NK-92 (cell line): Measurements from ENCODE around the gene LRCH1.

ENCODE experiments used
- DNase-seq: peaks from one replicate; lab custom pipeline; 2025; ENCODE audit not compliant: unreplicated experiment; lab: John Stamatoyannopoulos, UW

Gene LRCH1

GRCh38 chr13:46531953-46532352 lies 21.0 kb upstream of the LRCH1 start:
- no peak for DNase-seq

- no peak for DNase-seq
Measured at GRCh38 chr13:46535002-46535401, 18.0 kb upstream of the LRCH1 start.

GRCh38 chr13:46535825-46536224 lies 17.1 kb upstream of the LRCH1 start:
- no peak for DNase-seq

DNA sequence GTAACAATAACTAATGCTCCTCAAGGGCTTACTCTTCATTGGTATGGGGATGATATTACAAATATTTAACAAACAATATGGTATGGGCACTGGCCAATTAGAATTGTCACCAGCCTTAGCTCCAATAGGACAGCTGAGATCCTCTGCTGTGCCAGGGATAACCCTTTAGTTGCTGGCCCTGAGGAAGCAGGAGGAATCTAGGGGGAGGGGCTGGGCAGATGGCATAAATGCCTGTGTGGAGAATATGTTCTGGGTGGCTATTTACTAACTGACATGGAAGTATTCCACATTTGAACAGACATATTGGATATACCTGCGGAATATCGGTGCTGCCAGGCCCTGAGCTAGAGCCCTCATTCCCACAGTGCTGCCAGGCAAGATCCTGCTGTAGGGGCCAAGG lies 16.6 kb upstream of the LRCH1 start:
- no peak for DNase-seq

DNA sequence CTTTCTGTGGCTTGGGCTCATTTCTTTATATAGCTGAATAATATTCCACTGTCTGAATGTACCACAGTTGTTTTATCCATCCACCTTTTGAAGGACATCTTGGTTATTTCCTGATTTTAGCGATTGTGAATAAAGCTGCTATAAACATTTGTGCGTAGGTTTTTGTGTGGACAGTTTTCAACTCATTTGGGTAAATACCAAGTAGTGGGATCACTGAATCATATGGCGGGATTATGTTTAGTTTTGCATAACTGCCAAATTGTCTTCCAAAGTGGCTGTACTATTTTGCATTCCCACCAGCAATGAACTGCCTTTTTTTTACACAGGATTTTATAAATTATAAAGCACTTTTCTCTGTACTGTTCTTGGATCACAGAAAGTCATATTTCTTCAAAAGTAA lies 13.7 kb upstream of the LRCH1 start:
- DNase-seq = no peak

DNA sequence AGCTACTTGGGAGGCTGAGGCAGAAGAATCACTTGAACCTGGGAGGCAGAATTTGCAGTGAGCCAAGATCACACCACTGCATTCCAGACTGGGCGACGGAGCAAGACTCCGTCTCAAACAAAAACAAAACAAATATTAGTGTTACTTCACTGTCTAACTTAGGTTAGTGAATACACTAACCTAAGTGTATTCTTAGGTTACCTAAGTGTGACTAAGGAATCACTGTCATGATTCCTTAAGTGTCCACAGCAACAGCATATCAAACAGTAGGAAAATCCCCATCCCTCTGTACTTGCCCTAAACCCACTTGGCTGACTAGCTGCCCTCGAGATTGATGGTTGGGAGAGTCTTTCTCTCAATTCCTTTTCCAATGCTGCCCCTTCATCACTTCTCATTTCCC lies 11.8 kb upstream of the LRCH1 start:
- DNase-seq = no peak

GRCh38 chr13:46542833-46543232 lies 10.1 kb upstream of the LRCH1 start:
- no peak for DNase-seq

DNA sequence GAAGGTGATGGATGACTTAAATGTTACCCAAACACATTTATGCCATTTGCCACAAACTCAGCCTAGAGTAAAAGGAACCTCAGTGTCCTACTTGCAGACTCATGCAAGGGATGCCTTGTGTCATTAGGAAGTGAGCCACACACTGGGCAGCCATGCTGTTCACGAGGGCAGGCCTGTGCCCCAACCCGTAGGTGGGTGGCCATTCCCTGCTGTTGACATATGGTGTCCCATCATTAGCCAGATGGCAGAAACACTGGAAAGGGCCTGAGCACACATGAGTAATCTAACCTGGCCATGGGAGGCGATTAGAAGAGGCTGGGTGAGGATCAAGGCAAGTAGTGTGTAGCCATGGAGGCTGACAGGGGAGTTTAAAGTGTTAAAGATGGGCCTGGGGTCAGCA lies 9.7 kb upstream of the LRCH1 start:
- DNase-seq = no peak

- no peak for DNase-seq
Measured at GRCh38 chr13:46544208-46544607, 8.8 kb upstream of the LRCH1 start.

DNA sequence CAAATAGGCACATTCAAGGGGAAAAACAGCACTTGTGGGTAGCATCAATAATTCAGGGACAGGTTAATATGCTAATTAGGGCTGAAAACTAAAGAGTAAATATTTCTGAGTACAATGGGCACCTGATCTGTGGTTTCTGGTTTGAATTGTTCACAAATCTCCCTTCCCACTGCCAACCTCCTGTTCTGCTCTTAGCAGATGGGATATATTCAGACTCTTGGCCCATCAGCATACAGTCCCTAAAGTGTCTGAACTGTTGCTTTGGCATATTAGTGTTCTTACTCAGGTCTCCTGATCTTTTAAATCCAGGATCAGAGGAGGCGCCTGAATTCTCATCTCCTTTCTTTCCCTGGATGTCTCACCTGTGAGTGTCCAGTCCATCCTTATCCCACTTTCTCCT lies 8.2 kb upstream of the LRCH1 start:
- no peak for DNase-seq

DNA sequence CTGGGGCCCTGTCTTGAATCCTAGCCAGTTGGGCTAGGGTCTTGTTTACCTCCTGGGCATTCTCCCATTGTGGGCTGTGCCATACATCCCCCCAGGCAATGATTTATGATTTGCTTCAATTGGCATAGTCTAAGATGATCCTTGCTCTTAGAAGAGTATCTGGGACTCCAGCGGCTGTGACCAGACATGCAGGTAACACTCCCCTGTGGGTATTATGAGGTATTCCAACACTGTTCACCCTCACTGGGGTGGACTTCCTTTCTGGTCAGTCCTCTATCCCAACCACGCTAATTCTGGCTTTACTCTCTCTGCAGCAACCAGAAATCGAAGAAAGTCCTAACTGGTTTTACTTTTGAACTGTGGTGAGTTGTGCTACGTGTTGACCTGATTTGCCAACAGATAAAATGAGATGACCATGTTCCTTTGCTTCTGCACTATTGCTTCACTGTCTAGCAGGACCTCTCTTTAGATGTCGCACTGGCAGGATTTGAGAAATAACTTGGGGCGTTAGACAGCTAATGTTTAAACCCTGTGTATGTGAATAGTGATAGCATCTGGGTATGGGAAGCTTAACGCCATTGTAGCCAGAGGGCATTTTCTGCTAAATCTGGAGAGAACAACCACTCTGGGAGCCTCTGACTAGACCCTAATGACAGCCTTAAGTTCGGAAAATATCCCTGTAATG lies 6.7 kb upstream of the LRCH1 start:
- DNase-seq = no peak

GRCh38 chr13:46550822-46551221 lies 2.1 kb upstream of the LRCH1 start:
- no peak for DNase-seq

DNA sequence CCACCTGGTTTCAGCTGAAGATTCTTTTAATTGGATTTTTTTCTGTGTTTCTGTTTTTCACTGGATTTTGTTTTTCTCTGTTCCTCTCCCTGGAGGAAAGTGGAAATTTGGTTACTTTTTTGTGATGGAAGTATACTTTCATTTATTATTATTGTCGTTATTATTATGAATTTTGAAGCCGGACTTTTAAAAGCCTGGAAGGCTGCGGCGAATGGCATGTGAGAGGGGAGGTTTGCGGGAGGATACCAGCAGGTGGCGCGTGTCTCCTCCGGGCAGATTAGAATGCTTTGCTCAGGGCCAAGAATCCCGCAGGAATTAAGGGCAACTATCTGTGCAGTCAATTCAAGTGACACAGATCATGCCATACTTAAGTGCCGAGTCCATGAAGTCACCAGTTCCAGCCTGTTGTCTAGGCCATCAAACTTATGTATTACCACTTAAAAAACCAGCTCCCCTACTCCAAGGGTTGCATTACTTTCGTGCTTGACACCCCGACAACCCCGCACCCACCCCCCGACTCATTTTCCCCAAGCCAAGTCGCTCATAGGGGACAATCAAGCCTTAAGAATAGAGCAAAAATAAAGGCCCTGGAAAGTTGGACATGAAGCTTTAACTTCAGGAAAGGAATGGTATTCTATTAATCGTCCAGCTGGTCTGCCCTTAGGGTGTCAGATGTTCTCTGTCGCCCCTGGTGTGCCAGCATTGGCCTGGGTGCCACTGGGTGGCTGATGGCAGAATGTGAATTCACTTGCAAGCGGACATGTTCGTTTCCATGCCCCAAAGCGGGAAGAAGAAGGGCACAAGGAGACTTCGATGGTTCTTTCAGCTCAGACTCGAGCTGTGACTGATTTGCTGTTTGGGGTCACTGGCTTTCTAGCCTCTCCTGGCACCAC lies 1.3 kb upstream of the LRCH1 start:
- peak; percentile 8 for DNase-seq

DNA sequence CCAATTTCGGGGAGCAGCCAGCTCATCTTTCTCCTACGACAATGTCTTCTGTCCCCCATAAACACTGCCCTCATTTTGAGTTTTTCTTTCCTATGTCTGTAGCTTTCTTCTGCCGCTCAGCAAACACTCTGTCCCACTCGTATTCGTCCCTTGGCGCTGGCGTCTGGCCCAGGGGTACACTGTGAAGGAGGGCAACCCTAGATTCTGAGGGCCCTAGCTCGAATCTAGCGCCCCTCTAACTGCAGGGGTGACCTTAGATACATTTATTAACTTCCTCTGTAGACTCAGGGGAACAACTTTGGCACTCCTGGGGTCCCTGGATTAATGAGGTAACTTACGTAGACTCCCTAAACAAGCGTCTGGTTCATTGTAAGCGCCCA lies 677 bp upstream of the LRCH1 start:
- DNase-seq = no peak

- DNase-seq = no peak
Measured at GRCh38 chr13:46553521-46553885, 533 bp downstream of the LRCH1 start.

DNA sequence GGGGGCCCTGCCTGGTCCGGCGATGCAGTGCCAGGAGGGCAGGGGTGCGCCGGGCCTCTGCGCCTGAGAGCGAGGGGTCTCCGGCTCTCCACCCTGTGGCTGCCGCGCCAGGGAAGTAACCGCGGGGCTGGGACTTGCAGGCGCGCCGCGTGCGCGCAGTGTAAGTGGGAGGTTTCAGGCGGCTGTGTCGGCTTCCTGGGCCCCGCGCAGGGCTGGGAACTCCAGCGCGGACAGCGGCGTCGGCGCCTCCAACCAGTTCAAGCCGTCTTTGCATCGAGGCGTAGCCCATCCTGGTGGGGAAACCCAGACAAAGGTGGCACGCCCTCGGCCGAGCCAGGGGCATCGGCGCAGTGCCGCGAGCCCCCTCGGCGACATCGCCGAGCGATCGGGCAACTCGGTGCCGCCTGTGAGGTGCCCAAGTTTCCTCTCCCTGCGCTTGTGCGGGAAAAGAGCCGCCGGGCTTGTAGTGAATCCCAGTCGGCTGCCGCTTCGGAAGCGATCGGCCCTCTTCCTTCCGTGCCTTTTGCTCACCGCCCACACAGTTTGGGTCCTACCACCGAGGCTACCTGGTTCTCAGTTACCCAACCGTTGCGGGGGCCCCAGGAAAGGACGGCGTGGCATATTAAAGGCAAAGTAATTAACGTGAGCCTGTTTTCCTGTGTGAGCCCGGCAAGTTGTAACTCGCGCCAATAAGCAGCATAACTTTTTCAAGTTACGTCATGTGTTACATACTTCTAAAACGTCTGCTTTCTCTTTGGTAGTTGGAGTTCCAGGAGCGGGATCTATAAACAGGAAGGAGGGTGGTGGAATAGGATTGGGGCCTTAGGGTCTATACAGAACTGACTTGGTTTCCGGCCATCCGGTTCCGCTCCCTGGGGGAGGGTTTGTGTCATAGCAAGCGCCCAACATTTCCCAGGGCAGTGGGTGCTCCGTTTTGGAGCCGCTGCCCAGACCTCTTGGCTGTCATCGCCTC lies 1.2 kb downstream of the LRCH1 start:
- DNase-seq = no peak

DNA sequence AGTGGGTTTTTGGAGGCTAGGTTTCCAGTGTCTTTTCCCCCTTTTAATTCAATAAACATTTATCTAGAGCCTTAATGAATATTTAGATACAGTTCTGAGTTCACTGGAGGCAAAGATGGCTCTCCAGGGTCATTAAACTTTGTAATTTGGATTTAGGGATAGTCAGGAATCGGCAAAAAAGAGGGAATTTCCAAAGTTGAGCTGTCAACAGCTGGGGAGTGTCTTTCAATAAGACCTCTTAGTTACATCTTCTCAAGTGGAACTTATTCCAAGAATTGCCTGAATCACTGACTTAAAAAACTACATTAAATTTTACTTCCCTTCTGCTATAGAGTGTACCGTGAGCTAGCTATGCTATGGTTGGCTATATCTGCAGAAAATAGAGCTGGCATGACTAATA lies 2.0 kb downstream of the LRCH1 start:
- no peak for DNase-seq

DNA sequence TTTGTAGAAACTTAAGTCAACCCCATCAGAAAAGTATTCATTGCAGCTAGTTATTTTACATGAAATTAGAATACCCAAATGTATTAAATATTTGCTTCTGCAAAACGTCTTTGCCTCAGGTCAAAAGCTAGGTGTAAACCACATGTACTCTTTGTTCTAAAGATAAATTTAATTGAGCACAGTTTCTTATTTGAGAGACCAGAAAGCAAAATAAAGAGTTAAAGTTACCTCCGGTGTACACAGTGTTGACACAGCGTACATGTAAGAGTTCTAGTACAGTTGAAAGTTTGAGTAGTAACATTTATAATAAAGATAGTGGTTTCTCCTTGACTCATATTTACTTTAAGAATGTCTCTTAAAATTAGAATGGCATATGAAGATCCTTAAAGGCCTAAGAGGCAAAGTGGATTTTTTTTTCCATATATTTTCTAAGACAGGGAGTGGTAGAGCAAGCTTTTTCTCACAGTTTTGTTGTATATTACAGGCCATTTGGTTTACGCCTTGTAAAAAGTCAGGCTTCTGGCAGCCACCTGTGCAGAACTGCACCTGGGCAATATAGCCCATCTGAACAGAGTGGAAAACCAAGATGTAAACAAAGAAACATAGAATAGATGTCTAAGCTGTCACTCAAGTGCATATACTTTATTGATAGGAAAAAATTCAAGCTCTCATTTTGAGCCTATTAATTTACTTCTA lies 2.9 kb downstream of the LRCH1 start:
- DNase-seq = no peak

DNA sequence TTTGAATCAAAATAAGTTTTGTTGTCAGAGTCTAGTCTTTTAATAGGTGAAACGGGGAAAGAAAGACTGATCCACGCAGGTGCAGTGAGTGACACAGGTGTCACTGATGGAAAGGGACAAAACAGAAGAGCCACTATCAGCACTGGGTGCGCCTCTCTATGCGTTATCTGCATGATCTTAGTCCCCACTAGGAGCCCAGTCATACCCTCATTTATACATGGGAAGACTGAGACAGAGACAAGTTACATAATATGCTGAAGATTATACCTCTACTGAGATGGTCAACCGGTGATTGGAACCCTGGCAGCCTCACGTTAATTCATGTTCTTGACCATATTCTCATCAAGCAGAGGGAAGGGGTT lies 3.4 kb downstream of the LRCH1 start:
- no peak for DNase-seq

DNA sequence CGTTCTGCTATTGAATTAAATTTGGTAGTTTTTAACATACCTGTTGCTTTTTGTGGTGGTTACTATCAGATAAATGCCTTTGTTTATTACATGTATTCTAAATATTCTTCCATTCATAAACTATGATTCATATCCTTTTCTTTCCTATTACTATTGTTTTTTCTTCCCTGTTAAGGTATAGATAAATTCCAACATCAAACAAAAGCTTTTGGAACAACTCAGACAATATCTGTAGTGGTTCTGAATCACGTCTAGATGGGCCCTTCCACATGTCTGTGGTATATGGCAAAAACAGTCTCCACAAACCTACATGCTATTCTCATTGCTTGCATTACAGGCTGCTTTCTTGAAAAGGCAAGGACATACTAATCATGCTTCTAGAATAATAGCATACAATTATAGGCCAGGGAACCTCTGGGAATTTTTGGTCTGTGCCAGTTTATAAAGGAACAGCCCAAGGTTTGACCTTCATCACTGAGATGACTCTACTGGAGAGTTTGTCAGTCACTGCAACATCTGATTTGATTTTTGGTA lies 6.4 kb downstream of the LRCH1 start:
- no peak for DNase-seq

- no peak for DNase-seq
Measured at GRCh38 chr13:46560778-46561177, 7.8 kb downstream of the LRCH1 start.
